ENCODE data around the gene ARHGAP36. TPM values are rescaled to one million over a fixed set of nuclear protein-coding genes. Genes with fewer than 3 reads are reported as not detected.
A peak's percentile ranks its signal among the peaks of the same experiment; 100 is the strongest.

The ARHGAP36 gene
- total RNA-seq, 1 experiment from 2014 or later = not detected

- POLR2A ChIA-PET = no interaction called here
- CTCF ChIA-PET = interaction anchor here (0.7 to 1.4 kb wide), 4 partner anchors 13 to 558 kb away, joined by 3 to 5 read pairs (median 4); no protein-coding TSS in a partner anchor
- no peak overlapping the region for H3K4me3 Mint-ChIP-seq (ENCODE audit: unreplicated experiment)
- no peaks in the 10 kb centered on the region for H3K4me1 Mint-ChIP-seq (ENCODE audit: insufficient read depth, unreplicated experiment)
- BruUV-seq (replicated peaks) = no TSS peak
- no peak overlapping the region for H3K27ac Mint-ChIP-seq (ENCODE audit: low read depth, unreplicated experiment)
- intact Hi-C loops (cut with micrococcal nuclease) = no loop called here
- H3K27me3 Mint-ChIP-seq (ENCODE audit: insufficient read depth, unreplicated experiment) = peaks cover 4% of the 10 kb centered on the region
- no peaks in the 10 kb centered on the region for H3K9me3 Mint-ChIP-seq (ENCODE audit: unreplicated experiment)
- peak; percentile 13 for DNase-seq (ENCODE audit: unreplicated experiment)
- peak; percentile 13 for TF ChIP-seq CTCF (IDR thresholded peaks at IDR 0.05; ENCODE audit: unreplicated experiment)
- H3K36me3 Mint-ChIP-seq (ENCODE audit: insufficient read depth, unreplicated experiment) = no peaks in the 10 kb centered on the region
Observed at GRCh38 chrX:131068945-131069719, 11.0 kb downstream of the ARHGAP36 start.

- CTCF ChIA-PET = no interaction called here
- Mint-ChIP-seq H3K27ac (ENCODE audit: low read depth, unreplicated experiment) (no peak overlapping the region), H3K9me3 (ENCODE audit: unreplicated experiment) (no peaks in the 10 kb centered on the region), H3K4me3 (ENCODE audit: unreplicated experiment) (no peak overlapping the region), H3K4me1 (ENCODE audit: insufficient read depth, unreplicated experiment) (no peaks in the 10 kb centered on the region), H3K36me3 (ENCODE audit: insufficient read depth, unreplicated experiment) (no peaks in the 10 kb centered on the region), H3K27me3 (ENCODE audit: insufficient read depth, unreplicated experiment) (peaks cover 11% of the 10 kb centered on the region)
- BruUV-seq (replicated peaks) = no TSS peak
- intact Hi-C loops (cut with micrococcal nuclease) = no loop called here
- POLR2A ChIA-PET = no interaction called here
- TF ChIP-seq CTCF (IDR thresholded peaks at IDR 0.05; ENCODE audit: unreplicated experiment) = no peak
- no peak for DNase-seq (ENCODE audit: unreplicated experiment)
Observed at GRCh38 chrX:131072871-131073571, 14.9 kb downstream of the ARHGAP36 start.

DNA sequence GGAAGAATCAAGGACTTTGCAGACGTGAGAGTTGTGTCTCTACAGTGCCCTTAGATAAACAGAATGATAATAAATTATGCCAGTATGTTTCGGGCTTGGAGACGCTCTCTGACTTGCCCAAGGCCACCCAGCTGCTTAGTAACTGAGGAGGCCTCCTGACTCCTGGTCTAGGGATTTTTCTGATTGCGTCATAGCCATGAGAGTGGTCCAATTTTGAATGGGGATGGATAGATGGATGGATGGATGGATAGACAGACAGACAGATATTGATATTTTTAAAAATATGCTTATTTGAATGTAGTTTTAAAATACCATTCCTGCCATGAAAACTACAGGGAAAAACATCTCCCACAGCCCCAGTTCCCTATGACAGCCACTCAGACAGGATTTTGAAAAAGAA lies 15.5 kb downstream of the ARHGAP36 start:
- Mint-ChIP-seq H3K4me1 (ENCODE audit: insufficient read depth, unreplicated experiment) (no peaks in the 10 kb centered on the region), H3K36me3 (ENCODE audit: insufficient read depth, unreplicated experiment) (no peaks in the 10 kb centered on the region), H3K27ac (ENCODE audit: low read depth, unreplicated experiment) (no peak overlapping the region), H3K4me3 (ENCODE audit: unreplicated experiment) (no peak overlapping the region), H3K27me3 (ENCODE audit: insufficient read depth, unreplicated experiment) (peaks cover 16% of the 10 kb centered on the region), H3K9me3 (ENCODE audit: unreplicated experiment) (no peaks in the 10 kb centered on the region)
- intact Hi-C loops (cut with micrococcal nuclease) = no loop called here
- TF ChIP-seq CTCF (IDR thresholded peaks at IDR 0.05; ENCODE audit: unreplicated experiment) = no peak
- ChIA-PET POLR2A (no interaction called here), CTCF (interaction anchor here (0.5 kb wide), 1 partner anchor 1562 kb away, joined by 3 read pairs; no protein-coding TSS in a partner anchor)
- BruUV-seq (replicated peaks) = no TSS peak
- DNase-seq (ENCODE audit: unreplicated experiment) = no peak

Data from MCF 10A (cell line).